ENCODE results near the gene LYPD6B.

DNA sequence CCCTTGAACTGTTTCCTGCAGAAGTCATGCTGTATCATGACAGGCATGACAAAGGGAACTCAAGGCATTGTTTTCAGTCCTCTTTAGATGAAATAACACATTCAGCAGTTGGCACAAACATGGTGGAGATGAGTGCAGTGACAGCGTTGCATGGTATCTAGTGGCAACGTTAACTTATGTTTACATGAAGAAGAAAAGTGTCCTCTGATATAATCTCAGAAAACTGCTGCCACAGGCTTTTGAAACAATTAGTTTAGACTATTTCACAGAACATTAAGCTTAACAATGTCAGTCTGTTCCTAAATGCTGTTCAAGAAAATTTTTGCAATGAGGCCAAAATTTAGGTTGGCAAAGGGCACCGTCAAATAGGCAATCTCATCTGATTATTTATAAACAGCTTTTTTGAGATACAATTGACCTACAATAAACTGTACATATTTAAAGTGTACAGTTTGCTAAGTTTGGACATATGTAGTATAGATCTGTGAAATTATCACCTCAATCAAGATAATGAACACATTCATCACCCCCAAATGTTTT lies 64.7 kb downstream of the LYPD6B start:
- TF ChIP-seq, protein P1, sequence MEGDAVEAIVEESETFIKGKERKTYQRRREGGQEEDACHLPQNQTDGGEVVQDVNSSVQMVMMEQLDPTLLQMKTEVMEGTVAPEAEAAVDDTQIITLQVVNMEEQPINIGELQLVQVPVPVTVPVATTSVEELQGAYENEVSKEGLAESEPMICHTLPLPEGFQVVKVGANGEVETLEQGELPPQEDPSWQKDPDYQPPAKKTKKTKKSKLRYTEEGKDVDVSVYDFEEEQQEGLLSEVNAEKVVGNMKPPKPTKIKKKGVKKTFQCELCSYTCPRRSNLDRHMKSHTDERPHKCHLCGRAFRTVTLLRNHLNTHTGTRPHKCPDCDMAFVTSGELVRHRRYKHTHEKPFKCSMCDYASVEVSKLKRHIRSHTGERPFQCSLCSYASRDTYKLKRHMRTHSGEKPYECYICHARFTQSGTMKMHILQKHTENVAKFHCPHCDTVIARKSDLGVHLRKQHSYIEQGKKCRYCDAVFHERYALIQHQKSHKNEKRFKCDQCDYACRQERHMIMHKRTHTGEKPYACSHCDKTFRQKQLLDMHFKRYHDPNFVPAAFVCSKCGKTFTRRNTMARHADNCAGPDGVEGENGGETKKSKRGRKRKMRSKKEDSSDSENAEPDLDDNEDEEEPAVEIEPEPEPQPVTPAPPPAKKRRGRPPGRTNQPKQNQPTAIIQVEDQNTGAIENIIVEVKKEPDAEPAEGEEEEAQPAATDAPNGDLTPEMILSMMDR (IDR thresholded peaks at IDR 0.05) = no peak
- no peak for TF ChIP-seq POLR2A (IDR thresholded peaks at IDR 0.05)

All from ovary (tissue), 3 donors.